Stimulated activated naive B cell treated with anti-CD40 and anti-IgM and Interleukin-4, amounts not matched to agents 10 μg/mL and 1 μg/mL and 100 μg/mL, for 72 hours (primary cell): ENCODE data around the gene ZFPM1.

Experiments used
- ATAC-seq, 2 donors: fragments of 150-1000 bp; cut with Tn5 transposase; replicated peaks; 2 replicates each; pipeline ENCODE4 v1.10.0; 2021; ENCODE audit warnings: moderate library complexity in 1 of 2
- DNase-seq: peaks from one replicate; pipeline ENCODE4 v3.0.0; 2021
- H3K27ac Mint-ChIP-seq: one replicate; pipeline ENCODE4 v1.8.0; 2022; ENCODE audit warnings: mild to moderate bottlenecking, mixed read lengths
- H3K27me3 Mint-ChIP-seq, 2 donors: one replicate each; pipeline ENCODE4 v1.8.0; 2022; ENCODE audit warnings: mixed read lengths in 2 of 2
- H3K36me3 Mint-ChIP-seq, 2 donors: one replicate each; pipeline ENCODE4 v1.8.0; 2022; ENCODE audit warnings: mixed read lengths in 2 of 2, mild to moderate bottlenecking in 1 of 2
- H3K4me1 Mint-ChIP-seq, 2 donors: one replicate each; pipeline ENCODE4 v1.8.0; 2022; ENCODE audit warnings: mixed read lengths in 2 of 2, mild to moderate bottlenecking in 1 of 2
- H3K4me3 Mint-ChIP-seq, 2 donors: one replicate each; pipeline ENCODE4 v1.8.0; 2022; ENCODE audit warnings: mild to moderate bottlenecking in 2 of 2, mixed read lengths in 2 of 2, moderate library complexity in 1 of 2
- H3K9me3 Mint-ChIP-seq, 2 donors: one replicate each; pipeline ENCODE4 v1.8.0; 2022; ENCODE audit warnings: mixed read lengths in 2 of 2, mild to moderate bottlenecking in 1 of 2

Gene ZFPM1

DNA sequence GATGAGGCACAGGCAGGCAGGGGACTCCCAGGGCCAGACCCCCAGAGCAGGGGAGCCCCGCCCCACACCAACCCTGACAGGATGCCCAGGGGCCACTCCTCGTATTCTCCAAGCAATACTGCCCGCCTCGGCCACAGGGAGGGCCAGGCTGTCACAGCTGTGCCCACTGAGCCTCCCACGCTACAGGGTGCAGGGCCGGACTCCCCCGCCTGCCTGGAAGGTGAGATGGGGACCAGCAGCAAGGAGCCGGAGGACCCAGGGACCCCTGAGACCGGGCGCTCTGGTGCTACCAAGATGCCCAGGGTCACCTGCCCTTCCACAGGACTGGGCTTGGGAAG is 18.8 kb upstream of the ZFPM1 start:
- H3K27me3 Mint-ChIP-seq, result no peaks in the 10 kb centered on the region
- no peak overlapping the region for H3K27ac Mint-ChIP-seq
- no peak overlapping the region for H3K4me3 Mint-ChIP-seq
- DNase-seq, result no peak
- ATAC-seq, result no peak
- no peaks in the 10 kb centered on the region for H3K36me3 Mint-ChIP-seq
- no peaks in the 10 kb centered on the region for H3K9me3 Mint-ChIP-seq
- H3K4me1 Mint-ChIP-seq, result peaks cover 13 to 19% of the 10 kb centered on the region in 2 donors

- Mint-ChIP-seq H3K36me3 (no peaks in the 10 kb centered on the region), H3K27me3 (no peaks in the 10 kb centered on the region), H3K4me3 (no peak overlapping the region), H3K9me3 (no peaks in the 10 kb centered on the region), H3K27ac (no peak overlapping the region), H3K4me1 (peaks cover 12 to 16% of the 10 kb centered on the region in 2 donors)
- no peak for DNase-seq
- no peak for ATAC-seq
Observed at GRCh38 chr16:88434746-88435145, 18.3 kb upstream of the ZFPM1 start.

DNA sequence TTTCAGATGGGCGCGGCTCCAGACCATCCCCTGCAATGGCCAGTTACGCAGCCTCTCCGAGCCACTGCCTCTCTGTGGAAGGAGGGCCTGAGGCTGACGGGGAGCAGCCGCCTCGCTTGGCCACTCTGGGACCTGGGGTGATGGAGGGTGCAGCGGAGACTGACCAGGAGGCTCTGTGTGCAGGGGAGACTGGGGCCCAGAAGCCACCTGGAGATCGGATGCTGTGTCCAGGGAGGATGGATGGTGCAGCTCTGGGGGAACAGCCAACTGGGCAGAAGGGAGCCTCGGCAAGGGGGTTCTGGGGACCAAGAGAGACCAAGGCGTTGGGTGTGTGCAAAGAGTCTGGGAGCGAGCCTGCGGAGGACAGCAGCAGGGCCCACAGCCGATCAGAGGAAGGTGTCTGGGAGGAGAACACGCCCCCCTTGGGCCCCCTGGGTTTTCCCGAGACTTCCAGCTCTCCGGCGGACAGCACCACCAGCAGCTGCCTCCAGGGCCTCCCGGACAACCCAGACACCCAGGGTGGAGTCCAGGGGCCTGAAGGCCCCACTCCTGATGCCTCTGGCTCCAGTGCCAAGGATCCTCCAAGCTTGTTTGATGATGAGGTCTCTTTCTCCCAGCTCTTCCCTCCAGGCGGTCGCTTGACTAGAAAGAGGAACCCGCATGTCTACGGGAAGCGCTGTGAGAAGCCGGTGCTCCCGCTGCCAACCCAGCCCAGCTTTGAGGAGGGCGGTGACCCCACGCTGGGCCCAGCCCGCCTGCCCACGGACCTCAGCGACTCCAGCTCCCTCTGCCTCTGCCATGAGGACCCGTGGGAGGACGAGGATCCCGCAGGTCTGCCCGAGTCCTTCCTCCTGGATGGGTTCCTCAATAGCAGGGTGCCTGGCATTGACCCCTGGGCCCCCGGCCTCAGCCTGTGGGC is 17.4 kb upstream of the ZFPM1 start:
- DNase-seq (no peak), ATAC-seq (no peak)
- Mint-ChIP-seq H3K4me3 (no peak overlapping the region), H3K4me1 (peaks cover 10 to 12% of the 10 kb centered on the region in 2 donors), H3K27me3 (no peaks in the 10 kb centered on the region), H3K9me3 (no peaks in the 10 kb centered on the region), H3K27ac (peak overlapping the region; percentile 61), H3K36me3 (no peaks in the 10 kb centered on the region)

GRCh38 chr16:88436796-88437195 is 16.3 kb upstream of the ZFPM1 start:
- Mint-ChIP-seq H3K27ac (no peak overlapping the region), H3K27me3 (no peaks in the 10 kb centered on the region), H3K4me1 (peaks cover 4 to 5% of the 10 kb centered on the region in 2 donors), H3K4me3 (no peak overlapping the region), H3K9me3 (no peaks in the 10 kb centered on the region), H3K36me3 (no peaks in the 10 kb centered on the region)
- no peak for ATAC-seq
- no peak for DNase-seq

DNA sequence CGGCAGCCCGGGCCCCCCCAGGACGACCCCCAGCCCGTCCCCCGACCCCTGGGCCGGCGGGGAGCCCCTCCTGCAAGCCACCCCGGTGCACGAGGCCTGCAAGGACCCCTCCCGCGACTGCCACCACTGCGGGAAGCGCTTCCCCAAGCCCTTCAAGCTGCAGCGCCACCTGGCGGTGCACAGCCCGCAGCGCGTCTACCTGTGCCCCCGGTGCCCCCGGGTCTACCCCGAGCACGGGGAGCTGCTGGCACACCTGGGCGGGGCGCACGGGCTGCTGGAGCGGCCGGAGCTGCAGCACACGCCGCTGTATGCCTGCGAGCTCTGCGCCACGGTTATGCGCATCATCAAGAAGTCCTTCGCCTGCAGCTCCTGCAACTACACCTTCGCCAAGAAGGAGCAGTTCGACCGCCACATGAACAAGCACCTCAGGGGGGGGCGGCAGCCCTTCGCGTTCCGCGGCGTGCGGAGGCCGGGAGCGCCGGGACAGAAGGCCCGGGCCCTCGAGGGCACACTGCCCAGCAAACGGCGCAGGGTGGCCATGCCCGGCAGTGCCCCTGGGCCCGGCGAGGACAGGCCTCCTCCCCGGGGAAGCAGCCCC is 15.6 kb upstream of the ZFPM1 start:
- DNase-seq (peak; percentile 53), ATAC-seq (peak; percentile 80)
- Mint-ChIP-seq H3K4me1 (peaks cover under 1 to 1% of the 10 kb centered on the region in 2 donors), H3K27ac (no peak overlapping the region), H3K9me3 (no peaks in the 10 kb centered on the region), H3K36me3 (no peaks in the 10 kb centered on the region), H3K4me3 (no peak overlapping the region), H3K27me3 (no peaks in the 10 kb centered on the region)

- Mint-ChIP-seq H3K9me3 (no peaks in the 10 kb centered on the region), H3K27ac (no peak overlapping the region), H3K4me3 (no peak overlapping the region), H3K27me3 (no peaks in the 10 kb centered on the region), H3K4me1 (peaks cover 4 to 8% of the 10 kb centered on the region in 2 donors), H3K36me3 (no peaks in the 10 kb centered on the region)
- DNase-seq, result no peak
- ATAC-seq, result no peak
Observed at GRCh38 chr16:88438084-88438870, 14.8 kb upstream of the ZFPM1 start.

- ATAC-seq, result no peak
Observed at GRCh38 chr16:88439016-88439415, 14.1 kb upstream of the ZFPM1 start.

GRCh38 chr16:88439706-88440105 is 13.4 kb upstream of the ZFPM1 start:
- Mint-ChIP-seq H3K36me3 (no peaks in the 10 kb centered on the region), H3K27me3 (no peaks in the 10 kb centered on the region), H3K4me3 (no peak overlapping the region), H3K4me1 (peaks cover 5 to 10% of the 10 kb centered on the region in 2 donors), H3K9me3 (no peaks in the 10 kb centered on the region), H3K27ac (no peak overlapping the region)
- ATAC-seq, result no peak
- no peak for DNase-seq

More at GRCh38 chr16:88439016-88439415, 14.1 kb upstream of the ZFPM1 start:
- H3K4me3 Mint-ChIP-seq, result no peak overlapping the region
- H3K27me3 Mint-ChIP-seq, result no peaks in the 10 kb centered on the region
- DNase-seq, result no peak
- peaks cover 5 to 10% of the 10 kb centered on the region in 2 donors for H3K4me1 Mint-ChIP-seq
- no peaks in the 10 kb centered on the region for H3K36me3 Mint-ChIP-seq
- H3K27ac Mint-ChIP-seq, result no peak overlapping the region
- H3K9me3 Mint-ChIP-seq, result no peaks in the 10 kb centered on the region

- H3K4me3 Mint-ChIP-seq, result no peak overlapping the region
- H3K9me3 Mint-ChIP-seq, result no peaks in the 10 kb centered on the region
- DNase-seq, result no peak
- no peaks in the 10 kb centered on the region for H3K27me3 Mint-ChIP-seq
- no peak for ATAC-seq
- H3K4me1 Mint-ChIP-seq, result peaks cover 5 to 10% of the 10 kb centered on the region in 2 donors
- H3K27ac Mint-ChIP-seq, result no peak overlapping the region
- H3K36me3 Mint-ChIP-seq, result no peaks in the 10 kb centered on the region
Observed at GRCh38 chr16:88440111-88440510, 13.0 kb upstream of the ZFPM1 start.

DNA sequence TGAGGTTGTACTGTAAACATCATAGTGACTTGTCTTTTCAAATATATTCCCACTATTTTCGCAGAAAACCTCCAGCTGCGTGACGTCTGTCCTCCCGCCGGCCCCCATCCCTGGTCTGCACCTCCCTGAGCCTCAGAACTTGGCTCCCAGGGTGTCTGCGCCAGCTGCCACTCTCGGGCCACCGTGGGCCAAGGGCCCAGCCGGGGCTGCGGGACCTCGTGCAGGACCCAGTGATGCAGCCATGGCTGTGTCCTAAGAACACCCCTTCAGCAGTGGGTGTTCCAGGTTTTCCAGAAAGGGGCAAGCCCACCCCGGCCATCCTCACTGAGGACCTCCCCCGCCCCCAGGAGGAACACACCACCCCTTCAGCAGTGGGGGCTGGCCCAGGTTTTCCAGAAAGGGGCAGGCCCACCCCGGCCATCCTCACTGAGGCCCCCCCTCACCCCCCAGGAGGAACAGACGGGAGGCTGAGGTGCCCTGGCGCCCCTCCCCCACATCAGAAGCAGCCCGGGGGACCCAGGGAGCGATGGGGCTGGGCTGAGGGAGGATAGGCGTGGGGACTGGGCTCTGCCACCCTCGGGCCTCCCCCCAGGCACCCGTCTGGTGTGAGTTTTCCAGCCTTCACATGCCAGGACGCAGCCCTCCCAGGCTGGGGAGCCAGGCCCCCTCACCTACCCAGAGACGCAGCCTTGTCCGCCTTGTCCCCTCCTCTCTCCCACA is 12.2 kb upstream of the ZFPM1 start:
- H3K27ac Mint-ChIP-seq, result no peak overlapping the region
- no peak overlapping the region for H3K4me3 Mint-ChIP-seq
- H3K27me3 Mint-ChIP-seq, result no peaks in the 10 kb centered on the region
- H3K36me3 Mint-ChIP-seq, result no peaks in the 10 kb centered on the region
- ATAC-seq, result no peak
- peaks cover 5 to 10% of the 10 kb centered on the region in 2 donors for H3K4me1 Mint-ChIP-seq
- DNase-seq, result no peak
- H3K9me3 Mint-ChIP-seq, result no peaks in the 10 kb centered on the region

- Mint-ChIP-seq H3K9me3 (no peaks in the 10 kb centered on the region), H3K36me3 (no peaks in the 10 kb centered on the region), H3K27me3 (no peaks in the 10 kb centered on the region), H3K4me3 (no peak overlapping the region), H3K4me1 (peaks cover 5 to 10% of the 10 kb centered on the region in 2 donors), H3K27ac (no peak overlapping the region)
- ATAC-seq (no peak), DNase-seq (no peak)
Observed at GRCh38 chr16:88441460-88441859, 11.6 kb upstream of the ZFPM1 start.

- ATAC-seq, result no peak
Observed at GRCh38 chr16:88442383-88442726, 10.7 kb upstream of the ZFPM1 start.

GRCh38 chr16:88442727-88443576 is 10.1 kb upstream of the ZFPM1 start:
- no peaks in the 10 kb centered on the region for H3K36me3 Mint-ChIP-seq
- ATAC-seq, result peak; percentile 91 to 94
- peak overlapping the region in 1 of 2 donors; percentile 12 for H3K4me3 Mint-ChIP-seq
- H3K27me3 Mint-ChIP-seq, result peaks cover 0 to 9% of the 10 kb centered on the region in 2 donors
- peaks cover 5 to 17% of the 10 kb centered on the region in 2 donors for H3K4me1 Mint-ChIP-seq
- no peaks in the 10 kb centered on the region for H3K9me3 Mint-ChIP-seq
- peak; percentile 72 for DNase-seq
- H3K27ac Mint-ChIP-seq, result no peak overlapping the region

More at GRCh38 chr16:88442383-88442726, 10.7 kb upstream of the ZFPM1 start:
- H3K27ac Mint-ChIP-seq, result no peak overlapping the region
- DNase-seq, result no peak
- H3K9me3 Mint-ChIP-seq, result no peaks in the 10 kb centered on the region
- peaks cover 0 to 3% of the 10 kb centered on the region in 2 donors for H3K27me3 Mint-ChIP-seq
- peaks cover 5 to 12% of the 10 kb centered on the region in 2 donors for H3K4me1 Mint-ChIP-seq
- H3K4me3 Mint-ChIP-seq, result no peak overlapping the region
- no peaks in the 10 kb centered on the region for H3K36me3 Mint-ChIP-seq
